NCI-H345 treated with DMSO at 0.1 percent for 48 hours (cell line): Measurements from ENCODE around the gene SLC29A1.
"Not testable (repeated sequence)": the region's sequence is repeated elsewhere in the genome, so short reads cannot be mapped to it uniquely, and the experiment has no call there.

Experiments used
- DNase-seq: peaks from one replicate; lab custom pipeline; 2025; ENCODE audit not compliant: unreplicated experiment; lab: John Stamatoyannopoulos, UW

Gene SLC29A1

DNA sequence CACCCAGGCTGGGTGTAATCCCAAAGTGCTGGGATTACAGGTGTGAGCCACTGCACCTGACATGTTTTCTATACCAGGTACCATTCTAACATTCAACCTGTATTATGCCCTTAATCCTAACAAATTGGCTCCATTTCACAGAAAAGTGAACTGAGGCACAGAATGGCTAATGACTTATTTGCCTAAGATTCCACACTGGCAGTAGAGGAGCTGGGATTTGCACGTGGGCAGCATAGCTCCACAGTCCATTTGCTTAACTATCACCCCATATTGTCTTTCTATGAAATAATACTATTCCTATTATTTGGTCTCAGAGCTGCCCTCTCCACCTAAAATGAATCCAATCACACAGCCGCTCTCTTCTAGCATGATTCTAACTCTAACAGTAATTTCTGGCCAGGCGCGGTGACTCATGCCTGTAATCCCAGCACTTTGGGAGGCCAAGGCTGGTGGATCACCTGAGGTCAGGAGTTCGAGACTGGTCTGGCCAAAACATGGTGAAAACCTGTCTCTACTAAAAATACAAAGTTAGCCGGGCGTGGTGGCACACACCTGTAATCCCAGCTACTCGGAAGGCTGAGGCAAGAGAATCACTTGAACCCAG lies 30.0 kb upstream of the SLC29A1 start:
- no peak for DNase-seq

DNA sequence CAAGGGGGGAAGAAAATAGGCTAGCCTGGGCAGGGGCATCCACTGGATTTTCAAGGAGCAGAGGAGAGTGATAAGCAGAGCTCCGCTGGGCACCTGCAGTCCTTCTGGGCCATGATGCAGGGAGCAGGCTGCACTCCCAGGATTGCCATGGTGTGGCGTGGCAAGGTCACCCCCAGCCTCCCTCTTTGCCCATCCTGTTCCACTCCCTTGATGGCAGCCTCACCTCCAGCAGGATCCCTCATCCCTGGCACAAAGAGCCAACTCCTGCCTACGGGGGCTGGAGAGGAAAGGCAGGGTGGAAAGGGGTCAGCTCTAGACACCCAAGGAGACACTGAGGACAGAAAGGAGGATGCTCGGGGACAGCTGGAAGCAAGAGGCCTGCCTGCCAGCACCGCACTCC lies 29.1 kb upstream of the SLC29A1 start:
- DNase-seq = no peak

DNA sequence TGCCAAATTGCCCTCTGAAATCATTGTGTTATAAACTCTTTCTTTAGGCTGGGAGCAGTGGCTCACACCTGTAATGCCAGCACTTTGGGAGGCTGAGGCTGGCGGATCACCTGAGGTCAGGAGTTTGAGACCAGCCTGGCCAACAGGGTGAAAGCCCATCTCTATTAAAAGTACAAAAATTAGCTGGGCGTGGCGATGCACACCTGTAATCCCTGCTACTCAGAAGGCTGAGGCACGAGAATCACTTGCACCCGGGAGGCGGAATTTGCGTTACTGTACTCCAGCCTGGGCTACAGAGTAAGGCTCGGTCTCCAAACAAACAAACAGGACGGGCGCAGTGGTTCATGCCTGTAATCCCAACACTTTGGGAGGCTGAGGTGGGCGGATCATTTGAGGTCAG lies 27.0 kb upstream of the SLC29A1 start:
- not testable (repeated sequence) for DNase-seq

DNA sequence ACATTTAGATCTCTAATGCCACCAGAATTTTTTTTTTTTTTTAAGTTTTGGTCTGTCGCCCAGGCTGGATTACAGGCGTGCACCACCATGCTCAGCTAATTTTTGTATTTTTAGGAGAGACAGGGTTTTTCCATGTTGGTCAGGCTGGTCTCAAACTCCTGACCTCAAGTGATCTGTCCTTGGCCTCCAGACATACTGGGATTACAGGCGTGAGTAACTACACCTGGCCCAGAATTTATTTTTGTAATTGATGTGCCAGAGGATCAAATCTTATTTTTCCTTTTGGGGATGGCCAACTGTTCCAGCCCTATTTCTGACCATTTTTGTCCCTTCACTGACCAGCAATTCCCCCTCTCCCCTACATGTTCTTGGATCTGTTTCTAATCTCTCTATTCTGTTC lies 24.7 kb upstream of the SLC29A1 start:
- DNase-seq = no peak

DNA sequence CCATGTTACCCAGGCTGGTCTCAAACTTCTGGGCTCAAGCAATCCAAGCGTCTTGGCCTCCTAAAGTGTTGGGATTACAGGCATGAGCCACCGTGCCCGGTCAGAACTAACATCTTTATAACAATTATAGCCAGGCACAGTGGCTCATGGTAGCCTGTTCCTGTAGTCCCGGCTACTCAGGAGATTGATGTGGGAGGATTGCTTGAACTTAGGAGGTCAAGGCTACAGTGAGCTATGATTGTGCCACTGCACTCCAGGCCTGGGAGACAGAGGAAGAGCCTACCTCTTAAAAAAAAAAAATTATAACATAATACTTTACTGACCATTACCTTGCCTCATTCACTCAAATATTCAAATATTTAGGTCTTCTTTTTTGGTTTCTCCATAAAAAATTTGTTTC lies 23.5 kb upstream of the SLC29A1 start:
- no peak for DNase-seq

DNA sequence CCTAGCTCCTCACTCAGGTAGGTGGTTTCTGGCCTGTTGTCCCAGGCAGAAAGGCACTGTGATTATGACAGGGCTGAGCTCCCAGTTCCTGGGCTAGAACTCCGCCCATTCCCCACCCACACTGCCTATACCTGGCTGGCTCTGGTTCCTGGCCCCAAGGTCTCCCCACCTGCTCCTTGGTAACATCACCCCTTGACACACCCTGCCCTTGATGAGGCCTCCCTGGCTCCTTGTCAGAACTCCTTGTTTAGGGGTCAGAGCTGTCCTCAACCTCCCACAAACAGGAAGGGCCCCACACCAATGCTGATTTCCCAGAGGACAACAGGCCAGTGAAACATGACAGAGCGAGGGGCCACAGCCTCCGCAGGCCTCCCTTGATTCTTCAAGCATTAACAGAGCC lies 22.2 kb upstream of the SLC29A1 start:
- DNase-seq = no peak

DNA sequence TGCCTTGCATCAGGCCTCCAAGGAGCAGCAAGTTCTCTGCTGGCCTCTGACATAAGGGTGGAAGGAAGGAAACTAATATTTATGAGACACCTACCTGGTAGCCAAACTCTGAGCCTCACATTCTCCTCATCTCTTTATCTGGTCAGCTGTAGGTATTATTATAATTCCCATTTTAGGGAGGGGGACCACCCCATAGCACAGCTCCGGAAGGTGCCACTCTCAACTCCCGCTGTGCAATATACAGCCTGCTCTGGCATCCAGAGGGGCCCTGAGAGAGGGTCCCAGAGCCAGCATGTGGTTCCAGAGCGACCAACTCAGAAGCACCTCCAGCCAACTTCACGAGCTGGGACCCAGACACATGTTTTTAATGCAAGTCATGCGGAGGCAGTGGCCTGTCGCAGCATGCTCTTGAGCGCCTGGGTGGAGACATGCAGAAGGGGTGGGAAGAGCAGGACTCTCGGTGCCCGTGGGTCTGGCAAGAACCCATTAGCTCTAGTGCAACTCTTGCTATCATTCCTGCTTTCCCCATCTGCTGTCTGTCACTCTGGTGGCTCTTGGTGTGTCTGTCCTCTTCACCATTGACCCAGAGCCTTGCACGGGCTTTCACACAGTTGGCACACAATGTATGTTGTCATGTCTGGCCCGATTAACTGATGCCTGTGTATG lies 21.6 kb upstream of the SLC29A1 start:
- no peak for DNase-seq

DNA sequence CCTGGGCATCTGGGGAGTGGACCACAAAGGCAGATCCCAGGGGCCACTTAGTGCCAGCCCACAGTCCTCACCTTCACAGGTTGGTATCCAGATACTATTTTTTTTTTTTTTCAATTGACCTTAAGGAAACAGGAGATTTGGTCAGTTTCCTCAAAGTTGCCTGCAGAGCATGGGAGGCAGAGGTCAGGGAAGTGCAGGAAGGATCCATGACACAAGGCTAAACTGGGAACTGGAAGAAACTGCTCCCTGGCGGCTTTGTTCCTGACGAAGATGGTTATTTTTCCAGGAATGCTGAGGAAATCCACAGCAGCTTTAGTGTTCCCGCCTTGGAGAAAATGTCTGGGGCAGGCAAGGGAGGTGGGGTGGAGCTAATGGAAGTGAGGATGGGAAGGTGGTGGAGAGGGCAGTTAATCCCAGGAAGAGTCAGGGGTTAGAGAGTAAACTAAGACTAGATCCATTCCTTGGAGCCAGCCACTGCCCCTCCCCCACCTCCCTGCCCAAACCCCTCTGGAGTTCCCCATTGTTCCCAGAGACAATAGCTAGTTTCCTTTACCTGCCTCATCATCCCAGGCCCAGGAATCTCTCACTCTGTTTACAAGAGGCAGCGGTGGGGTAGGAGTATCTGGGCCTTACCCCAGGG lies 20.9 kb upstream of the SLC29A1 start:
- DNase-seq = no peak

DNA sequence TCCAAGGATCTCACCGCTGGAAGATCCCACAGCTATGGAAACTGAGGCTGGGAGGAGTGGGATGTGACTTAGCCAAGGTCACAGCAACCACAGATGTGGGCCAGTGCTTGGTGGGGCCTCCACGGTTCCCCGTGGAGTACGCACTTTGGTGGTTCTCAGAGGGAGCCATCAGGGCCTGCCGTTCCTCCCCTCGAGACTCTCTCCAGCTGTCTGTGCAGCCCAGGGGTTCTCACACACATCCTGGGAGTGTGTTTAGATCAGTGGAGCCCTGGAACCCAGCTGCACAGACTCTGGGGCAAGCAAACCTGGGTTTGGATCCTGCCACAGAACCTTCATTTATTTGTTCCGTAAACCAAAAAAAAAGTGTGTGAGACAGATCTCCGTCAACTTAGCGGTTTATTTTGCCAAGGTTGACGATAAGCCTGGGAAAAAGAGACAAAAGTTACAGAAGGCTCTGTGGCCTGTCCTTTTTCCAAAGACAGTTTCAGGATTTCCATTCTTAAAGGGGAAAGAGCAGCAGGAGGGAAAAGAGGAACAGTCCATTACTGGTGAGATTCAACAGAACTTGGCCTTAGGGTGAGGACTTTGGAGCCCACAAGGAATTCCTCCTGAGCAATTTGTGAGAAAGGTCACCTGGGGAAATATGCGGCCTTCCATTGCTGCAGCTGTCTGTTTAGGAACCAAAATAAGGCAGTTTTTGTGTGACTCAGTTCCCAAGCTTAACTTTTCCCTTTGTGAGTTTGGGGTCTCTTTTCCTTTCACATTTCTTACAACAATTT lies 20.2 kb upstream of the SLC29A1 start:
- DNase-seq = no peak

DNA sequence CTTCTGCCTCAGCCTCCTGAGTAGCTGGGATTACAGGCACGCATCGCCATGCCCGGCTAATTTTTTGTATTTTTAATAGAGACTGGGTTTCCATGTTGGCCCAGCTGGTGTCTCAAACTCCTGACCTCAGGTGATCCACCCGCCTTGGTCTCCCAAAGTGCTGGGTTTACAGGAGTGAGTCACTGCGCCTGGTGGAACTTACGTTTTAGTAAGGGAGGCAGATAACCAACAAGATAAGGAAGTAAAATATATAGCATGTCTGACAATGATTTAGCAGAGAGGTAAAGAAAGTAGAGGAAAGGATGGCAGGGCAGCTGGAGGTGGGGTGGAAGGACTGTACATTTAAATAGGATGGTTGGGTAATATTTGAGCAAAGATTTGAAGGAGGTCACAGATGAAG lies 19.4 kb upstream of the SLC29A1 start:
- DNase-seq = no peak

DNA sequence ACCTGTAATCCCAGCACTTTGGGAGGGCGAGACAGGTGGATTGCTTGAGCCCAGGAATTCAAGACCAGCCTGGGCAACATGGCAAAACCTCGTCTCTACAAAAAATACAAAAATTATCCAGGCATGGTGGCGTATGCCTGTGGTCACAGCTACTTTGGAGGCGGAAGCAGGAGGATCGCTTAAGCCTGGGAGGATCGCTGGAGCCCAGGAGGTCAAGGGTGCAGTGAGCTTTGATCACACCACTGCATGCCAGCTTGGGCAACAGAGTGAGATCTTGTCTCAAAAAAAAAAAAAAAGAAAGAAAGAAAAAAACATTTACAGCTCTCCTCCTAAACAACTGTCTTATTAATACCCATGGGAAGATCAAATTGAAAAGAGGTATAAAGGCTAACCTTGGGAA lies 15.4 kb upstream of the SLC29A1 start:
- no peak for DNase-seq

DNA sequence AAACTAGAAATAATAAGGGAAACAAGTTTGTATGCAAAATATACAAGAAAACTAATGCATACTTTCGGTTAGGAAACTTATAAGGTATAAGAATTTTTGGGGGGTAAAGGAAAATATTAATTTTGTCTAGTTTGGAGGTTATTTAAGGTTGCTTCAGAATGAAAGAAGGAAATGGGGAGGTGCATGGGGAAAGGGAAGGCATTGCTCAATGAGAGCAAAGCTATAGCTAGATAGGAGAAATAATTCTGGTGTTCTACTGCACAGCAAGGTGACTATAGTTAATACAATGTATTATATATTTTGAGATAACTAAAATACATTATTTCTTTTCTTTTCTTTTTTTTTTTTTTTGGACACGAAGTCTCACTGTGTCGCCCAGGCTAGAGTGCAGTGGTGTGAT lies 12.1 kb upstream of the SLC29A1 start:
- no peak for DNase-seq

DNA sequence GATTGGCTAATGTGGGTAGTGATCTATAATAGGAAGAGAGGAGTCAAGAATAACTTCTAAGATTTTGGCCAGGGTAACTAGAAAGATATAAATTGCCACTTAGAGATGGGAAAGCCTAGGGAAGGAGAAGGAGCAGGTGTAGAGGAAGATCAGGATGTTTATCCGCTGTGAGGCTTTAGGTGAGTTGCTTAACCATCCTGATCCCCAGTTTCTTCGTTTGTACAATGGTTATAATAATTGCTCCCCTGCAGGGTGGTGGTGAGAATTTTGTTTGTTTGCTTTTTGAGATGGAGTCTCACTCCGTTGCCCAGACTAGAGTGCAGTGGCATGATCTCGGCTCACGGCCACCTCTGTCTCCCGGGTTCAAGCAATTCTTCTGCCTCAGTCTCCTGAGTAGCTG lies 9.1 kb upstream of the SLC29A1 start:
- DNase-seq = no peak

DNA sequence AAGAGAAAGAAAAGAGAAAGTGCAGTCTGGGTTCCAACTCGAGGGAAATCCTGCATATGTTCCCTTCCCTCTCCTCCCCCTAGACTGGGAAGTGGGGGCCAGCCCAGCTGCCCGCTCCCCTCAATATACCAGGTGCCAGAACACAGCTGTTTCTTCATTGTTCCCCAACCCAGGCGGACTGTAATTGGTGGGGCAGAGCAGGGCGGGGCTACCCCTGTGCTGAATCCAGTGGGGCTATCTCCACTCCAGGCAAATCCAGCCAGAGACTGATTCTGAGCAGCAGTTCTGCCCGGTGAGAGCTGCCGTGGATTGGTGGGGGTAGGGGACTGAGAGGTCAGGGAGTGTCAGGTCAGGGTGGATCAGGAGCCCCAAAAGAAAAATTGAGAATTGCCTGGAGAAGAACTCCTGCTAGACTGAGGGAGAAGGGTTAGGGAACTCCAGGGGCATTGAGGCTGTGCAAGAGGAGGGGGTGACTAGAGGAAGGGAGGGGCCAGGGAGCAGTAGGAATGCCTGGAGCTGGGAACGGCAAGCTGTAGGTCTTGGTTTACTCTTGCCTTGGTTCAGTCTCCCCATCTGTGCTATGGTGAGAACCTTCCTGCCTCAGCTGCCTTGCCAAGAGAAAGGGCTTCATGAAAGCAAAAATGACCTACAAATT lies 6.6 kb upstream of the SLC29A1 start, which contains the start of gene MYMX:
Gene MYMX (plus strand): TSS at position 250 of the 655 bp plus-strand sequence. CDS start 546 bp downstream, outside the sequence.
- no peak for DNase-seq

DNA sequence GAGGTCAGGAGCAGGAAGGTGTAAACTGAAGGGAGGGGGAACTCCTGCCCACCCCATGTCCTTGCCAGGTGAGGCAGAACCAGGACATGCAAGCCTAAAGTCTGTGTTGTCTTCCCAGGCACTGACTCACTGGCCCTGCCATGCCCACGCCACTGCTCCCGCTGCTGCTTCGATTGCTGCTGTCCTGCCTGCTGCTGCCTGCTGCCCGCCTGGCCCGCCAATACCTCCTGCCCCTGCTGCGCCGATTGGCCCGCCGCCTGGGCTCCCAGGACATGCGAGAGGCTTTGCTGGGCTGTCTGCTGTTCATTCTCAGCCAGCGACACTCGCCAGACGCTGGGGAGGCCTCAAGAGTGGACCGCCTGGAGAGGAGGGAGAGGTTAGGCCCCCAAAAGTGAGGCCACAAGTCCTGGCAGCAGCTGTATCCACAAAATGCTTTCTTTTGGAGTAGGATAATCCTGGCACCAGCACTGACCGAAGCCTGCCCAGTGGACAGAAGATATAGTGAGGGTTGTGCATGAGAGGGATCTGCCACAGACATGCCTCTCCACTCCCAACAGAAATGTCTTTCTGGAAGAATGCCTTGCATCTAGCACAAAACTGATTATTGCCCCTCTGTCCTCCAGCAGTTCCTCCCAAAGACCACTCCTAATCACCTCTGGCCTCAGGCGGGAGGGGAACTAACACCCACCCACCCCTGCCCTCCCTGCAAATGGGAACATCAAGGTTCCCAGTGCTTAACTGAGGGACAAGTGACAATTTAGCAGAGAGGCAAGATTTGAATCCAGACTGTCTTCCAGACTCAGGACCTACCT lies 5.9 kb upstream of the SLC29A1 start:
- DNase-seq = no peak

DNA sequence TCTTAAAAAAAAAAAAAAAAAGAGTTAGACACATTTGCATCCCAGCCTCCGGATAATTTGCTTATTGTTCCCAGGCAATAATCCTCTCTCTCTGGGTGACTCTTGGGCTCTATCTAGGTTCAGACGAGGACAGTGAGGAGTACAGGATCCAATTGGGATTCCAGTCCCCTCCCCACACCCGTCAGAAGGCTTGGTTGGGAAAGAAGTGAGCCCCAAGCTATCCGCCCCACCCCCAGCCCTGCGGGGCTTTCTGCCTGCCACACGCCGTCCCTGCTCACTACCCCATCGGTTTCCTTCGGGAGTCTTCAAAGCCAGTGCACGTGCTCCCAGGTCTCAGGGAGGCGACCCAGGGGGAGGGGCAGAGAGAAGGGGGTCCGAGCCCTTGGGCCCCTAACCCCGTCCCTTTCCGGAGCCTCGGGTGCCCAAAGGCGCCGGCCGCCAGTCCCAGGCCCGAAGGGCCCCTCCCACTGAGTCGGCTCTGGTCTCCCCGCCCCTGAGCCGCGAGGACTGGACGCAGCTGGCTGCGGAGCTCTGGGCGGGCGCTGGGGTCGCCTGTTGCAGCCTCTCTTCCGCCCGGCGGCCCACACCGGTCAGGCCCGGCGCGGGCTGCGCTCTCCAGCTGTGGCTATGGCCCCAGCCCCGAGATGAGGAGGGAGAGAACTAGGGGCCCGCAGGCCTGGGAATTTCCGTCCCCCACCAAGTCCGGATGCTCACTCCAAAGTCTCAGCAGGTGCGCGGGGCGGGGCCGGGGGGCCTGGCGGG lies 4.2 kb upstream of the SLC29A1 start:
- no peak for DNase-seq

DNA sequence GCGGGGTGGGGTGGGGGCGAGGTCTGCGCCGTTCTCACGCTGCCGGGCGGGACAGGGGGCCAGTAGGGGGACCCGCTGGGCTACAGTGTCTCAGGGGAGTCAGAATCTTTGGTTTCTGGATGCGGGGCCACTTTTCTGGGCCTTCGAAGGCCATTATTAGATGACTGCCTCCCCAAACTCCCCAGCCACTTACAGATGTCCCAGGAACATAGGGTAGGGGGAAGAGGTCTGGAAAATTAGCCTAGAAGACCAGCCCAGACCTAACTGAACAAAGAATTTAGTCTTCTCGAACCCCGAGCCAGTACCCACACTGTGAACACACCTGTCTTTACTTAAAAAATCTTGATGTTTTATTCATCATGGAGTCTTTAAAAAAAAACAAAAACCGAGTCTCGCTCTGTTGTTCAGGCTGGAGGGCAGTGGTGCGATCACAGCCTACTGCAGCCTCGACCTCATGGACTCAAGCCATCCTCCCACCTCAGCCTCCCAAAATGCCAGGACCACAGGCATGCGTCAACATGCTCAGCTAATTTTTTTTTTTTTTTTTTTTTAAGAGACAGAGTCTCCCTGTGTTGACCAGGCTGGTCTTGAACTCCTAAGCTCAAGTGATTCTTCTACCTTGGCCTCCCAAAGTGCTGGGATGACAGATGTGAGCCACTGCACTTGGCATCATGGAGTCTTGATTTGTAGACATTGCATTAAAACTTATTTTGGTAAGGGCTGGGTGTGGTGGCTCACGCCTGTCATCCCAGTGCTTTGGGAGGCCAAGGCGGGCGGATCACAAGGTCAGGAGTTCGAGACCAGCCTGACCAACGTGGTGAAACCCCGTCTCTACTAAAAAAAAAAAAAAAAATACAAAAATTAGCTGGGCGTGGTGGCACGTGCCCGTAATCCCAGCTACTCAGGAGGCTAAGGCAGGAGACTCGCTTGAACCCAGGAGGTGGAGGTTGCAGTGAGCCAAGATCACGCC lies 3.3 kb upstream of the SLC29A1 start:
- no peak for DNase-seq

DNA sequence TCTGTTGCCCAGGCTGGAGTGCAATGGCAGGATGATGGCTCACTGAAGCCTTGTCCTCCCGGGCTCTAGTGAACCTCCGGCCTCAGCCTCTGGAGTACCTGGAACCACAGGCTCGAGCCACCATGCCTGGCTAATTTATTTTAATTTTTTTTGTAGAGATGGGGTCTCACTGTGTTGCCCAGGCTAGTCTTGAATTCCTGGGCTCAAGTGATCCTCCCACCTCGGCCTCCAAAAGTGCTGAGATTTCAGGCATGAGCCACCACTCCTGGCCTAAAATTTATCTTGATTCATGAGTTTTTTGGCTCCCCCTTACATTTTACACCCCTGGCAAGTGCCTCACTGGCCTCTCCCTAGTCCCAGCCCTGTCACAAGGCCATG lies 2.5 kb upstream of the SLC29A1 start:
- no peak for DNase-seq
